ENCODE results near the gene MRPL21.

Gene MRPL21

DNA sequence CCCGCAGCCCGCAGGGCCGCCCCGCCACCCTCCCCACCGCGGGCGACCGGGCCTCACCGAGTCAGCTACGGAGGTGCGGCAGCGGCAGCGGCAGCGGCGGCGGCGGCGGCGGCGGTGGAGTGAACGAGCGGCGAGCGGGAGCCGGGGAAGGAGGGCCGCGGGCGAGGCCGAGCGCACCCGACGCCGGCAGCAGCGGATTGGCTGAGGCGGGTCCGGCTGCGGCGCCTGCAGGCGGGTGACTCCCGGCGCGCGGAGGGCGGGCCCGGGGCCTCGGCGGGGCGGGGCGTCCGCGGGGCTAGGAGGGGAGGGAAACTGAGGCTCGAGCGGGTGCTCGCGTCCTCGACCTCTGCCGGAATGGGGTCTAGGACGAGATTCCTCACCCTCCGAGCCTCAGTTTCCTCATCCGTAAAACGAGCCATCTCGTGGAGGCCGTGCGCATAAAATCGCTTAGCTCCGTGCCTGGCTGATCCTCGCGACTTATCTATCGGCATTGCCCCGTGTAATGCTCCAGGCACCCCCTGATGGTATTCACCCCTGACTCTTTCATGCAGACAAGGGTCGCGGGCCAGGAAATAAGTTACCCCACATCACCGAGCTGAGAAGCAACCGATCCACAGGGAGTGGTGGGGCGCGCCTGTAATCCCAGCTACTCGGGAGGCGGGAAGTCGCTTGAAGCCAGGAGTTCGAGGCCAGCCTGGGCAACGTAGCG, 61.8 kb downstream of the MRPL21 start, which contains the start of gene CPT1A:
TSS of gene CPT1A (minus strand) at position 199 of the 709 bp plus-strand sequence. CDS start 26,442 bp downstream, outside the sequence.
- Histone ChIP-seq H3K36me3 (ENCODE audit: control insufficient read depth in 4 of 4, insufficient read depth in 4 of 4, low read length in 3 of 4) (peaks cover 0 to 12% (median 5%) of the 10 kb centered on the region in 4 experiments), H3K27ac (ENCODE audit: insufficient read depth in 1 of 2, low read depth in 1 of 2, low read length in 2 of 2, poor library complexity in 1 of 2, severe bottlenecking in 2 of 2) (peak within 1 kb of the TSS; percentile 70 to 89), H3K9me3 (ENCODE audit: control extremely low read depth in 1 of 5, control insufficient read depth in 4 of 5, insufficient read depth in 2 of 5, low read depth in 1 of 5, low read length in 4 of 5) (no peaks in the 10 kb centered on the region), H3K4me3 (ENCODE audit: control insufficient read depth in 1 of 7, extremely low read depth in 1 of 7, insufficient read depth in 4 of 7, low read depth in 2 of 7, low read length in 6 of 7) (peak within 1 kb of the TSS; percentile 83 to 95 (median 92)), H3K27me3 (replicated peaks in 2 of 5; ENCODE audit: control insufficient read depth in 4 of 5, insufficient read depth in 5 of 5, low read length in 4 of 5) (no peaks in the 10 kb centered on the region), H3K4me1 (ENCODE audit: control extremely low read depth in 1 of 4, control insufficient read depth in 4 of 4, insufficient read depth in 4 of 4, low read length in 3 of 4) (peaks cover 22 to 64% (median 59%) of the 10 kb centered on the region in 4 experiments)
- CTCF ChIA-PET, result interaction anchor here (4.3 to 6.0 kb wide), 2 partner anchors 12 to 13 kb away, joined by 26 to 90 read pairs; no protein-coding TSS in a partner anchor
- DNase-seq, result peak; percentile 69 to 85 (median 80)
- POLR2A ChIA-PET, result interaction anchor here (3.1 to 3.7 kb wide), 2 partner anchors 13 to 16 kb away, joined by 16 to 35 read pairs; no protein-coding TSS in a partner anchor
- 8% methylated on average over 35 of the region's 82 CpGs for WGBS (ENCODE audit: insufficient coverage)
